Activated CD4-positive, CD25-positive, alpha-beta regulatory T cell treated with anti-CD3 and anti-CD28 coated beads, Interleukin-2, amount 50 U/mL, for 24 hours (primary cell): ENCODE data around the gene ALDH1L2.

ENCODE experiments used
- ATAC-seq, 2 donors: fragments of 150-1000 bp; cut with Tn5 transposase; one replicate each; pipeline ENCODE4 v1.10.0; 2021; ENCODE audit warnings: mild to moderate bottlenecking in 1 of 2, moderate library complexity in 1 of 2

Gene ALDH1L2

DNA sequence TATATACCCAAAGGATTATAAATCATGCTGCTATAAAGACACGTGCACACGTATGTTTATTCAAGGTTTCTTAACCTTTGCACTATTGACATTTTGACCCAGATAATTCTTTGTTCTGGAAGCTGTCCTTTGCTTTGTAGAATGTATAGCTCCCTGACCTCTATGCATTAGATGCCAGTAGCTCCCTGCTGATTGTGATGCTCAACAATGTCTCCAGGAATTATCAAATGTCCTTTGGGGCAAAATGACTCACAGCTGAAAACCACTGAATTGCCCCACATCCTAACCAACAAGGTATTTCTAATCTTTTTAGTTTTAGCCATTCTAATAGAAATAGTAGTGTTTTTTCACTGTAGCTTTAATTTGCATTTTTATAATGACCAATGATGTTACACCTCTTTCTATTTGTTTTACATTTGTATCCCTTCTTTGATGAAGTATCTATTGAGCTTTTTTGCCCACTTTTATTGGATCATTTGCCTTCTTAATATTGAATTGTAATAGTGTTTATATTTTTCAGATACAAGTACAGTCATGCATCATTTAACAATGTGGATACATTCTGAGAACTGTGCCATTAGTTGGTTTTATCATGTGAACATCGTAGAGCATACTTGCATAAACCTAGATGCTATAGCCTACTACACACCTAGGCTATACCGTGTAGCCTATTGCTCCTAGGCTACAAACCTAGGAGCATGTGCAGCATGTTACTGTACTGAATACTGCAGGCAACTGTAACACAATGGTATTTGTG, 108.5 kb downstream of the ALDH1L2 start:
- no peak for ATAC-seq

DNA sequence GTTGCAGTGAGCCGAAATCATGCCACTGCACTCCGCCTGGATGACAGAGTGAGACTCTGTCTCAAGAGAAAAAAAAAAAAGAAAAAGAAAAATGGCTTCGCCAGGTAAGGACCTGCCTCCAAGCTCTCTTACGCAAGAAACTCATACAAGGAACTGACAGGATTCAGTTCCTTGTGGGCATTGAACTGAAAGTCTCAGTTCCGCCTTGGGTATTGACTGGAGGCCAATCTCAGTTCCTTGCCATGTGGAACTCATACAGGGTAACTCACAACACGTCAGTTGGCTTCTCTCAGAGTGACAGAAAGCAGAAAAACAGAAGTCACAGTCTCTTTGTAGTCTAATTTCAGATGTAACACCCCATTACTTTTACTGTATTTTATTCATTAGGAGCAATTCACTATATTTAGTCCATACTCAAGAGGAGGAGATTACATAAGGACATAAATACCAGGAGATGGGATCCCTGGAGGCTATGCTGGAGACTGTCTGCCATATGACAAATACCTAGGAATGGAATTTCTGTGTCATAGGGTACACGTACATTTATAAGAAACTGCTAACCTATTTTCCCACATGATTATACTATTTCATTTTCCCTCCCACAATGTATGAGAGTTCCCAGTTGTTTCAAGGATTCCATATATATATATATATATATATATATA, 109.5 kb downstream of the ALDH1L2 start:
- peak in 1 of 2 donors; percentile 38 for ATAC-seq

DNA sequence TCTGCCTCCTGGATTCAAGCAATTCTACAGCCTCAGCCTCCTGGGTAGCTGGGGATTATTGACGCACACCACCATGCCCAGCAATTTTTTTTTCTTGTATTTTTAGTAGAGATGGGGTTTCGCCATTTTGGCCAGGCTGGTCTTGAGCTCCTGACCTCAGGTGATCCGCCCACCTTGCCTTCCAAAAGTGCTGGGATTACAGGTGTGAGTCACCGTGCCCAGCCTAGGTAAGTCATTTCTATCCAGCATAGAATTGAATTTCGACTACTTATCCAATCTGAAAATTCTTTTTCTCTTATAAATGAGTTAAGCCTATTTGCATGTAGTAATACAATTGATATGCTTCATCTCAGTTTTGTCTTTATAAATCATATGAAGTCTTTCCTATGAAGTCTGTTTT, 111.0 kb downstream of the ALDH1L2 start:
- ATAC-seq = no peak

DNA sequence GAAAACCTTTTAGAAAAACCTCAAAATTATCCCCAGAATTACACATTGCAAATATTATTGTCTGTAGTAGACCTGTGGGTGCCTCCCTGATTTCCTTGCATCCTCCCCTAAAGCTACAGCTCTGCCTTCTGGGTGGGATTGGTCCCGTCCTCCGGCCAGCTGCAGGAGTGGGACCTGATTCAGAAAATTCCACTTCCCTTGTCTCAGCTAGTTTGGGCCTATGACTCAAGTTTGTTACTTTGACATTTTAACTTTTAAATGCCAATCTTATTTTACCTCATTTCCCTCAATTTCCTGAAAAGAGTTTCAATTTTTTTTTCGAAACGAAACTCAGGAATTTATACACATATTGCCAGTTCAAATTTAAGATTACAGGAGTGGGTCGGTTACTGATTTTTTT, 113.0 kb downstream of the ALDH1L2 start:
- ATAC-seq = no peak
